KBM-7 (cell line): ENCODE results near the gene NSMCE4A.

Experiments
- DNase-seq: peaks from one replicate; pipeline ENCODE4 v3.0.0-alpha.2; 2015
- in situ Hi-C: fragments of 300-500 bp; cut with MboI; formaldehyde crosslinking; loops from 2 replicates; pipeline ENCODE4 v1.14.3; 2020; ENCODE audit warnings: low sequenced_read_pairs, low pct_unique_long_range_greater_than_20kb, mixed read lengths

Gene NSMCE4A

DNA sequence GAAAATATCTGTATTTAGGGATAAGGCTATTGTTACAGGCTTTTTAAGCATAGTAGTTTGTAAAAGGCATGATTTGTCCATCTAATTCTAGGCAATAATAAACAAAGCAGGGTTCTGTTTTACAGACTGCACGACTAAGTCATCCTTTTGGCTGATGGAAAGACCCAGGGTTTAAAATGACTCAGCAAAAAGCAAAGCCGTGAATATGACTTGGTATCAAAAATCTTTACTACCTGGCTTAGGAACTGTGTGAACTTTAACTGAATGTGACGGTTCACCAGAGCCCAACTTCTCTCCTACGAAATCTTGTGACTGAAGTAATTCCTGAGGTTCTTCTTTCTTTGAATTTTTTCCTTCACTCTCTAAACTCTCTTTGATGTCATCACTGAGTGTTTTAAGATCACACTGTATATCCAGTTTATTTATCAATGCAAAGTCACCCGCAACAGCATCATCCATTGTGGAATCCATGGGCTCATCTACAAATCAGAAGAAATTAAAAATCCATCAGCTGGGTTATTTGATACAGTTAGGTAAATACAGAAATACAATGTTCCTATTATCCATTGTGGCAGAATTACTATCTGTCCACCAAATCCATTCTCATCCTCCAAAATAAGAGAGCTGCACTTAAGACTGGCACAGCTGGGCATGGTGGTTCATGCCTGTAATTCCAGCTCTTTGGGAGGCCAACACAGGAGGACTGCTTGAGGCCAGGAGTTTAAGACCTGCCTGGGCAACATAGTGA, 64.2 kb downstream of the NSMCE4A start:
- DNase-seq: no peak
- in situ Hi-C loops: loop anchor here (25.0 kb wide), 1 partner anchor 974 kb away; no protein-coding TSS in a partner anchor
